NT2/D1 (cell line): Measurements from ENCODE around the gene DUS3L.

Source experiments
- DNase-seq: peaks from one replicate; pipeline ENCODE4 v3.0.0-alpha.2; 2011; ENCODE audit warnings: low read depth, low spot score
- H3K27me3 ChIP-seq: 2 replicates; pipeline ENCODE4 v1.6.0; 2011; ENCODE audit warnings: mild to moderate bottlenecking; ENCODE audit not compliant: insufficient read length, insufficient read depth
- H3K36me3 ChIP-seq: 2 replicates; pipeline ENCODE4 v1.6.1; 2011; ENCODE audit warnings: mild to moderate bottlenecking, low read length, mixed read lengths; ENCODE audit not compliant: insufficient read depth, insufficient read length
- H3K4me1 ChIP-seq: 2 replicates; pipeline ENCODE4 v1.5.1; 2011; ENCODE audit not compliant: insufficient read depth, insufficient read length
- H3K4me3 ChIP-seq: 2 replicates; pipeline ENCODE4 v1.5.1; 2011; ENCODE audit warnings: low read depth; ENCODE audit not compliant: insufficient read length
- H3K9ac ChIP-seq: 2 replicates; pipeline ENCODE4 v1.6.0; 2011; ENCODE audit warnings: low read depth; ENCODE audit not compliant: insufficient read length
- H3K9me3 ChIP-seq: 2 replicates; pipeline ENCODE4 v1.5.1; 2011; ENCODE audit warnings: mild to moderate bottlenecking, low read length; ENCODE audit not compliant: insufficient read depth
- SUZ12 ChIP-seq: IDR thresholded peaks from 2 replicates; pipeline ENCODE4 v1.6.1; 2011; ENCODE audit not compliant: insufficient read length, insufficient read depth; ENCODE audit errors: extremely low read depth
- YY1 ChIP-seq: IDR thresholded peaks from 2 replicates; pipeline ENCODE4 v1.6.1; 2011; ENCODE audit not compliant: insufficient read length, insufficient read depth
- ZNF274 ChIP-seq: IDR thresholded peaks from 2 replicates; pipeline ENCODE4 v1.6.1; 2011; ENCODE audit warnings: mild to moderate bottlenecking, low read depth, low read length

DUS3L gene

GRCh38 chr19:5789886-5790558, 941 bp downstream of the DUS3L start:
- H3K4me1 ChIP-seq: peaks cover 5% of the 10 kb centered on the region
- no peaks in the 10 kb centered on the region for H3K9me3 ChIP-seq
- H3K27me3 ChIP-seq: no peaks in the 10 kb centered on the region
- TF ChIP-seq ZNF274 (no peak), SUZ12 (no peak), YY1 (no peak)
- H3K9ac ChIP-seq: peak overlapping the region; percentile 43
- H3K4me3 ChIP-seq: peak overlapping the region; percentile 88
- H3K36me3 ChIP-seq: peaks cover 50% of the 10 kb centered on the region
- no peak for DNase-seq

GRCh38 chr19:5789351-5789761, 1.6 kb downstream of the DUS3L start:
- H3K4me3 ChIP-seq: no peak overlapping the region
- no peak overlapping the region for H3K9ac ChIP-seq
- H3K36me3 ChIP-seq: peaks cover 57% of the 10 kb centered on the region
- no peaks in the 10 kb centered on the region for H3K27me3 ChIP-seq
- DNase-seq: no peak
- no peak for TF ChIP-seq ZNF274
- TF ChIP-seq SUZ12: no peak
- TF ChIP-seq YY1: no peak
- peaks cover 5% of the 10 kb centered on the region for H3K4me1 ChIP-seq
- H3K9me3 ChIP-seq: no peaks in the 10 kb centered on the region

DNA sequence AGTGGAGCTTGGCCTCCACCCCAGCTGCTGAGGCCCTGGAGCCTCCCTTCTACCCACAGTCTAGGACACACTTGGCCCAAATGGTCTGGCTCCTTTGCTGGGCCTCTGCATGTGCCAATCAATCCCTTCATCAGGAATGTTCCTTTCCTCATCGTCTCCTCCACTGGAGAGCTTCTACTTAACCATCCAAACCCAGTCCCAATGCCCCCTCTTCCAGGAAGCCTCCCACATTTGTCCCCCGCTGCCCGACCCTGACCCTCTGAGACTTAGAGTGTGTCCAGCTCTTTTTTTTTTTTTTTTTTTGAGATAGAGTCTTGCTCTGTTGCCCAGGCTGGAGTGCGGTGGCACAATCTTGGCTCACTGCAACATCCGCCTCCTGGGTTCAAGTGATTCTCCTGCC, 2.5 kb downstream of the DUS3L start:
- Histone ChIP-seq H3K36me3 (peaks cover 64% of the 10 kb centered on the region), H3K9ac (no peak overlapping the region), H3K9me3 (no peaks in the 10 kb centered on the region), H3K4me3 (no peak overlapping the region), H3K4me1 (peaks cover 5% of the 10 kb centered on the region), H3K27me3 (no peaks in the 10 kb centered on the region)
- TF ChIP-seq ZNF274: no peak
- no peak for TF ChIP-seq SUZ12
- TF ChIP-seq YY1: no peak
- DNase-seq: no peak

DNA sequence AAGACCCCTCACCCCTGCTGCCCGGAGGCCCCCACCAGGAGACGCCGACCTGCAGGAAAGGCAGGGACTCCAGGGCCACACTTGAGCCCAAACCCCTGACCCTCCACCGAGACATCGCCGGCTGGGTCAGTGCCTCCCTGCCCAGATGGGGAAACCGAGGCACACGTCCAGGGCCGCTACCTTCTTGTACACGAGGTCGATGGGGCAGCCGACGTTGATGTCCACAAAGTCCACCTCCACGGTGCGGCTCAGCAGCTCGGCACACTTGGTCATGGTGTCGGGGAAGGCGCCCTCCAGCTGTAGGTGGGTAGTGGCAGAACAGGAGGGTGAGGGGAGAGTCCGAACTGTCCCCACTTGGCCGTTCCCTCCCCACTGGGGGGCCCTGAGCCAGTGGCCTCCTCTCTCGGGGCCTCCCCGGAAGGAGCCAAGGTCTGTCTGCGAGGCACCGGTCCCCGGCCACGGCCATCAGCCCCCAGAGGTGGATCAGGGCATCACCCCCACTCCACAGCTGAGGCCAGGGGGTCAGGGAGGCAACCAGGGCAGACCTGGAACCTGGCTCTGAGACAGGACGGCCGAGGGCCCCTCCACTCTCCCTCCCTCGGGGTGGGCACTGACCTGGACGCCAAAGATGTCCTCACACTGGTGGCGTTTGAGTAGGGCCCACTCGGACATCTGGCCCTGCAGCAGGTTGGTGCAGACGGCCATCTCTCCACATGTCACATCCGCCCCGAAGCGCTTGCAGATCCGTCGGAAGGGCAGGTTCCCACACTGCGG, 3.4 kb downstream of the DUS3L start:
- H3K9ac ChIP-seq: no peak overlapping the region
- no peak overlapping the region for H3K4me3 ChIP-seq
- H3K9me3 ChIP-seq: no peaks in the 10 kb centered on the region
- H3K4me1 ChIP-seq: peaks cover 5% of the 10 kb centered on the region
- H3K27me3 ChIP-seq: no peaks in the 10 kb centered on the region
- TF ChIP-seq YY1: no peak
- no peak for TF ChIP-seq SUZ12
- TF ChIP-seq ZNF274: no peak
- no peak for DNase-seq
- peaks cover 71% of the 10 kb centered on the region for H3K36me3 ChIP-seq

DNA sequence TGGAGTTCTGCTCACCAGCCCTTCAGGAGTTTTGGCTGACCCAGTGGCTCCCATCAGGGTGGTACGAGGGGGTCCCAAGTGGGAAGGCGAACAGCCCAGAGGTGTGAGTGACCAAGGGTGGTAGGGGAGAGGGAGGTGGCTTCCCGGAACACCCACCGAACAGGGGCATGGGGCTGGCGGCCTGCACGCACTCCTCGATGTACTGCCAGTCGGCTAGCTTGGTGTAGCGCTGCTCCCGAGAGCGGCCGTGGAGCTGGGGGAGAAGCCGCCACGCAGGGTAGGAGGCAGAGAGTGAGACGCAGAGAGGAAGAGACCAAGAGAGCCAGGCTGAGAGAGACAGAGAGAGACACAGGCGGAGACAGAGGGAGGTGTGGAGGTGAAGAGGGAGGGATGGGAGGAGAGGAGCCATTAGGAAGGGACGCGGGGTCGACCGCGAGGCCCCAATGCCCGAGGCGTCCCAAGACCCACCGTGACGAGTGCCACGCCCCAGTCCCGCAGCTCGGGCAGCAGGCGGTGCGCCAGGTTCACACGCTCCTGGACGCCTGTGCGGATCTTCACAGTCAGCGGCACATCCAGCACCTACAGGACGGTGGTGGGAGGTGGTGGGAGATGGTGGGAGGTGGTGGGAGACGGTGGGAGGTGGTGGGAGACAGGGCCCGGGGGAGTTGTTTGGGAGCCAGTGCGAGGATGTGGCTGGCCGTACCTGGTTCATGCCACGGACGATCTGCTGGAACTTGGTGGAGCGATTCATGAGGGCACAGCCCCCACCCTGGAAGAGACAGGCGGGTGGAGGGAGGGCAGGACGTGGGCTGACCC, 4.2 kb downstream of the DUS3L start:
- Histone ChIP-seq H3K4me3 (no peak overlapping the region), H3K4me1 (peaks cover 5% of the 10 kb centered on the region), H3K36me3 (peaks cover 79% of the 10 kb centered on the region), H3K27me3 (no peaks in the 10 kb centered on the region), H3K9ac (no peak overlapping the region), H3K9me3 (no peaks in the 10 kb centered on the region)
- TF ChIP-seq ZNF274: no peak
- no peak for TF ChIP-seq YY1
- TF ChIP-seq SUZ12: no peak
- DNase-seq: no peak

- Histone ChIP-seq H3K4me3 (no peak overlapping the region), H3K4me1 (peaks cover 5% of the 10 kb centered on the region), H3K27me3 (no peaks in the 10 kb centered on the region), H3K36me3 (peaks cover 81% of the 10 kb centered on the region), H3K9me3 (no peaks in the 10 kb centered on the region), H3K9ac (no peak overlapping the region)
- DNase-seq: no peak
- TF ChIP-seq ZNF274 (no peak), YY1 (no peak), SUZ12 (no peak)
These were observed 5.5 kb downstream of the DUS3L start for GRCh38 chr19:5785423-5785822.

- no peak for DNase-seq
- Histone ChIP-seq H3K4me3 (no peak within 1 kb of the TSS), H3K4me1 (peaks cover 2% of the 10 kb centered on the region), H3K36me3 (peaks cover 76% of the 10 kb centered on the region), H3K9ac (no peak within 1 kb of the TSS), H3K9me3 (no peaks in the 10 kb centered on the region), H3K27me3 (no peaks in the 10 kb centered on the region)
- TF ChIP-seq YY1 (no peak), ZNF274 (no peak), SUZ12 (no peak)
These were observed 6.3 kb downstream of the DUS3L start, which contains the start of gene PRR22 for GRCh38 chr19:5784581-5785147. Gene PRR22, minus strand, starts transcription at chr19:5784746. Its CDS starts 86 bp downstream, at chr19:5784660.
